Measurements from ENCODE around the gene CACNA2D1.

Gene CACNA2D1

GRCh38 chr7:82021036-82021435, 422.5 kb downstream of the CACNA2D1 start:
- Histone ChIP-seq H2BK5ac (ENCODE audit: low read length) (no peak overlapping the region), H3K23ac (ENCODE audit: low read length) (no peak overlapping the region), H3K4me3 (ENCODE audit: low read length) (no peak overlapping the region), H3K27me3 (ENCODE audit: insufficient read depth, low read length, poor library complexity) (no peaks in the 10 kb centered on the region), H2AK5ac (ENCODE audit: low read length) (no peak overlapping the region), H3K79me2 (ENCODE audit: control insufficient read depth, insufficient read depth, low read length) (no peaks in the 10 kb centered on the region), H3K18ac (ENCODE audit: low read length) (no peak overlapping the region), H2BK120ac (ENCODE audit: low read depth, low read length) (no peak overlapping the region), H3K9ac (ENCODE audit: low read length) (no peak overlapping the region), H3K56ac (ENCODE audit: low read length) (no peak overlapping the region), H3K79me1 (ENCODE audit: low read length) (no peaks in the 10 kb centered on the region), H3K27ac (ENCODE audit: low read depth, low read length) (no peak overlapping the region), H2BK15ac (replicated peaks; ENCODE audit: low read depth) (no peak overlapping the region), H3K4me2 (ENCODE audit: low read length) (no peak overlapping the region), H3K36me3 (ENCODE audit: control insufficient read depth, insufficient read depth, low read length) (no peaks in the 10 kb centered on the region), H4K8ac (ENCODE audit: low read depth, low read length) (no peak overlapping the region), H4K5ac (ENCODE audit: low read length) (no peak overlapping the region), H3K4ac (ENCODE audit: low read depth, low read length) (no peak overlapping the region), H3K4me1 (ENCODE audit: control insufficient read depth, low read depth, low read length) (no peaks in the 10 kb centered on the region)
- no peak for DNase-seq
- WGBS (ENCODE audit: extremely low coverage, insufficient coverage, low lambda C conversion rate): no CpG with 5 or more reads among the region's 2 CpGs

- Histone ChIP-seq H3K18ac (ENCODE audit: low read length) (no peak overlapping the region), H3K79me2 (ENCODE audit: control insufficient read depth, insufficient read depth, low read length) (no peaks in the 10 kb centered on the region), H3K36me3 (ENCODE audit: control insufficient read depth, insufficient read depth, low read length) (no peaks in the 10 kb centered on the region), H3K23ac (ENCODE audit: low read length) (no peak overlapping the region), H4K5ac (ENCODE audit: low read length) (no peak overlapping the region), H3K27ac (ENCODE audit: low read depth, low read length) (no peak overlapping the region), H2BK15ac (replicated peaks; ENCODE audit: low read depth) (no peak overlapping the region), H3K4me2 (ENCODE audit: low read length) (no peak overlapping the region), H2AK5ac (ENCODE audit: low read length) (no peak overlapping the region), H3K4me3 (ENCODE audit: low read length) (no peak overlapping the region), H3K9ac (ENCODE audit: low read length) (no peak overlapping the region), H3K79me1 (ENCODE audit: low read length) (no peaks in the 10 kb centered on the region), H3K27me3 (ENCODE audit: insufficient read depth, low read length, poor library complexity) (no peaks in the 10 kb centered on the region), H2BK120ac (ENCODE audit: low read depth, low read length) (no peak overlapping the region), H3K4me1 (ENCODE audit: control insufficient read depth, low read depth, low read length) (no peaks in the 10 kb centered on the region), H3K56ac (ENCODE audit: low read length) (no peak overlapping the region), H3K4ac (ENCODE audit: low read depth, low read length) (no peak overlapping the region), H2BK5ac (ENCODE audit: low read length) (no peak overlapping the region), H4K8ac (ENCODE audit: low read depth, low read length) (no peak overlapping the region)
- DNase-seq: peak; percentile 54
- WGBS (ENCODE audit: extremely low coverage, insufficient coverage, low lambda C conversion rate): no CpG with 5 or more reads among the region's 3 CpGs
These were observed 423.8 kb downstream of the CACNA2D1 start for GRCh38 chr7:82019551-82020475.

- Histone ChIP-seq H2BK15ac (replicated peaks; ENCODE audit: low read depth) (no peak overlapping the region), H3K79me2 (ENCODE audit: control insufficient read depth, insufficient read depth, low read length) (no peaks in the 10 kb centered on the region), H3K56ac (ENCODE audit: low read length) (no peak overlapping the region), H3K79me1 (ENCODE audit: low read length) (no peaks in the 10 kb centered on the region), H3K23ac (ENCODE audit: low read length) (no peak overlapping the region), H4K8ac (ENCODE audit: low read depth, low read length) (no peak overlapping the region), H3K36me3 (ENCODE audit: control insufficient read depth, insufficient read depth, low read length) (no peaks in the 10 kb centered on the region), H3K4me2 (ENCODE audit: low read length) (no peak overlapping the region), H3K4me3 (ENCODE audit: low read length) (no peak overlapping the region), H3K18ac (ENCODE audit: low read length) (no peak overlapping the region), H3K27ac (ENCODE audit: low read depth, low read length) (no peak overlapping the region), H2AK5ac (ENCODE audit: low read length) (no peak overlapping the region), H3K27me3 (ENCODE audit: insufficient read depth, low read length, poor library complexity) (no peaks in the 10 kb centered on the region), H4K5ac (ENCODE audit: low read length) (no peak overlapping the region), H3K9ac (ENCODE audit: low read length) (no peak overlapping the region), H3K4me1 (ENCODE audit: control insufficient read depth, low read depth, low read length) (no peaks in the 10 kb centered on the region), H3K4ac (ENCODE audit: low read depth, low read length) (no peak overlapping the region), H2BK120ac (ENCODE audit: low read depth, low read length) (no peak overlapping the region), H2BK5ac (ENCODE audit: low read length) (no peak overlapping the region)
- DNase-seq: no peak
These were observed 425.4 kb downstream of the CACNA2D1 start for GRCh38 chr7:82018226-82018625.

GRCh38 chr7:82017334-82017943, 426.1 kb downstream of the CACNA2D1 start:
- WGBS (ENCODE audit: extremely low coverage, insufficient coverage, low lambda C conversion rate): no CpG with 5 or more reads among the region's 1 CpG
- peak; percentile 23 for DNase-seq
- H3K23ac ChIP-seq (ENCODE audit: low read length): no peak overlapping the region

GRCh38 chr7:82015751-82016150, 427.8 kb downstream of the CACNA2D1 start:
- H3K23ac ChIP-seq (ENCODE audit: low read length): no peak overlapping the region
- H4K5ac ChIP-seq (ENCODE audit: low read length): no peak overlapping the region
- DNase-seq: peak; percentile 13
- H3K18ac ChIP-seq (ENCODE audit: low read length): no peak overlapping the region
- H2AK5ac ChIP-seq (ENCODE audit: low read length): no peak overlapping the region
- no peaks in the 10 kb centered on the region for H3K4me1 ChIP-seq (ENCODE audit: control insufficient read depth, low read depth, low read length)
- no peaks in the 10 kb centered on the region for H3K36me3 ChIP-seq (ENCODE audit: control insufficient read depth, insufficient read depth, low read length)
- no peak overlapping the region for H4K8ac ChIP-seq (ENCODE audit: low read depth, low read length)
- no peak overlapping the region for H2BK15ac ChIP-seq (replicated peaks; ENCODE audit: low read depth)
- no peak overlapping the region for H3K27ac ChIP-seq (ENCODE audit: low read depth, low read length)
- H3K9ac ChIP-seq (ENCODE audit: low read length): no peak overlapping the region
- H3K79me1 ChIP-seq (ENCODE audit: low read length): no peaks in the 10 kb centered on the region
- no peak overlapping the region for H3K4me3 ChIP-seq (ENCODE audit: low read length)
- no peak overlapping the region for H2BK120ac ChIP-seq (ENCODE audit: low read depth, low read length)
- WGBS (ENCODE audit: extremely low coverage, insufficient coverage, low lambda C conversion rate): no CpG with 5 or more reads among the region's 2 CpGs
- H3K4me2 ChIP-seq (ENCODE audit: low read length): no peak overlapping the region
- H2BK5ac ChIP-seq (ENCODE audit: low read length): no peak overlapping the region
- H3K56ac ChIP-seq (ENCODE audit: low read length): no peak overlapping the region
- no peaks in the 10 kb centered on the region for H3K79me2 ChIP-seq (ENCODE audit: control insufficient read depth, insufficient read depth, low read length)
- H3K27me3 ChIP-seq (ENCODE audit: insufficient read depth, low read length, poor library complexity): no peaks in the 10 kb centered on the region
- H3K4ac ChIP-seq (ENCODE audit: low read depth, low read length): no peak overlapping the region

More at GRCh38 chr7:82017334-82017943, 426.1 kb downstream of the CACNA2D1 start:
- H2BK120ac ChIP-seq (ENCODE audit: low read depth, low read length): no peak overlapping the region
- no peaks in the 10 kb centered on the region for H3K36me3 ChIP-seq (ENCODE audit: control insufficient read depth, insufficient read depth, low read length)
- H3K9ac ChIP-seq (ENCODE audit: low read length): no peak overlapping the region
- no peaks in the 10 kb centered on the region for H3K4me1 ChIP-seq (ENCODE audit: control insufficient read depth, low read depth, low read length)
- H3K27me3 ChIP-seq (ENCODE audit: insufficient read depth, low read length, poor library complexity): no peaks in the 10 kb centered on the region
- no peak overlapping the region for H3K27ac ChIP-seq (ENCODE audit: low read depth, low read length)
- H3K79me2 ChIP-seq (ENCODE audit: control insufficient read depth, insufficient read depth, low read length): no peaks in the 10 kb centered on the region
- no peak overlapping the region for H3K4ac ChIP-seq (ENCODE audit: low read depth, low read length)
- H4K8ac ChIP-seq (ENCODE audit: low read depth, low read length): no peak overlapping the region
- no peak overlapping the region for H3K56ac ChIP-seq (ENCODE audit: low read length)
- no peak overlapping the region for H2BK5ac ChIP-seq (ENCODE audit: low read length)
- no peak overlapping the region for H3K18ac ChIP-seq (ENCODE audit: low read length)
- H3K4me3 ChIP-seq (ENCODE audit: low read length): no peak overlapping the region
- H2BK15ac ChIP-seq (replicated peaks; ENCODE audit: low read depth): no peak overlapping the region
- H3K4me2 ChIP-seq (ENCODE audit: low read length): no peak overlapping the region
- H4K5ac ChIP-seq (ENCODE audit: low read length): no peak overlapping the region
- H2AK5ac ChIP-seq (ENCODE audit: low read length): no peak overlapping the region
- no peaks in the 10 kb centered on the region for H3K79me1 ChIP-seq (ENCODE audit: low read length)
